BE2C (cell line): ENCODE results near the gene KRTAP2-1.

ENCODE experiments used
- DNase-seq: peaks from one replicate; pipeline ENCODE4 v3.0.0-alpha.2; 2020
- H3K27me3 ChIP-seq: fragments of 250-450 bp; sonication (Bioruptor Pico); 2 replicates; pipeline ENCODE4 v1.5.1; 2020; ENCODE audit warnings: mild to moderate bottlenecking
- H3K36me3 ChIP-seq: fragments of 250-450 bp; sonication (Bioruptor Pico); 2 replicates; pipeline ENCODE4 v1.5.1; 2020; ENCODE audit warnings: mild to moderate bottlenecking
- H3K4me1 ChIP-seq: fragments of 250-450 bp; sonication (Bioruptor Pico); 2 replicates; pipeline ENCODE4 v1.5.1; 2020
- H3K4me3 ChIP-seq: 2 replicates; pipeline ENCODE4 v1.5.1; 2011; ENCODE audit warnings: low read depth, low read length
- H3K9me3 ChIP-seq: fragments of 250-450 bp; sonication (Bioruptor Pico); 2 replicates; pipeline ENCODE4 v1.5.1; 2020
- TF ChIP-seq, protein P1 (sequence below): IDR thresholded peaks from 2 replicates; pipeline ENCODE4 v1.5.1; 2012; ENCODE audit warnings: mild to moderate bottlenecking, low read depth, low read length

Gene KRTAP2-1

DNA sequence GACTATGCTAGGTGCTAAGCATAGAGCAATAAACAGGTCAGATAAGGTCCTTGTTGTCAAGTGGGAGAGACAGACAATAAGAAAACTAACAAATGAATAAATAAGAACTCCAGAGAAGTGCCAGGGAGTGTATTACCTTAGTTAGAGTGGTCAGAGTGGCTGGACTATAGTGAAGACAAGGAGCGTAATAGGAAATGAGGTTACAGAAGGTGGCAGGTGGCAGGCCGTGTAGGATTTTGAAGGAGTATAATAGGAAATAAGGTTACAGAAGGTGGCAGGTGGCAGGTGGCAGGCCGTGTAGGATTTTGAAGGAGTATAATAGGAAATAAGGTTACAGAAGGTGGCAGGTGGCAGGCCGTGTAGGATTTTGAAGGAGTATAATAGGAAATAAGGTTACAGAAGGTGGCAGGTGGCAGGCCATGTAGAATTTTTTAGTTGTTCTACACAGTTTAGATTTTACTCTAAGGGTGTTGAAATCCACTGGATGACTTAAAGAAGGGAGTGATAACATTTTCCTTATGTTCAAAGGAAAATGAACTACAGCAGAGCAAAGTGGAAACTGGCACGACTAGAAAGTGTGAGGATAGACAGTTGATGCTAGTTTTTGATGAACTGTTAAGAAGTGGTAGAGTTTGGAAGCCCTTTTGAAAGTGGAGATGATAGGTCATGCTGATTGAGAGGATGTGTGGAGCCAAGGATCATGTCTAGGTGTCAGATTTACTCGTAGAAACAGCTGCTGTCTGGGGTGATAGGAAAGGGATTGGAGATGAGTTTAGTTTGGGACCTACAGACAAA is 34.6 kb downstream of the KRTAP2-1 start:
- Histone ChIP-seq H3K9me3 (no peaks in the 10 kb centered on the region), H3K27me3 (peaks cover 24% of the 10 kb centered on the region), H3K4me3 (no peak overlapping the region), H3K4me1 (no peaks in the 10 kb centered on the region), H3K36me3 (no peaks in the 10 kb centered on the region)
- DNase-seq: no peak
- TF ChIP-seq, protein P1, sequence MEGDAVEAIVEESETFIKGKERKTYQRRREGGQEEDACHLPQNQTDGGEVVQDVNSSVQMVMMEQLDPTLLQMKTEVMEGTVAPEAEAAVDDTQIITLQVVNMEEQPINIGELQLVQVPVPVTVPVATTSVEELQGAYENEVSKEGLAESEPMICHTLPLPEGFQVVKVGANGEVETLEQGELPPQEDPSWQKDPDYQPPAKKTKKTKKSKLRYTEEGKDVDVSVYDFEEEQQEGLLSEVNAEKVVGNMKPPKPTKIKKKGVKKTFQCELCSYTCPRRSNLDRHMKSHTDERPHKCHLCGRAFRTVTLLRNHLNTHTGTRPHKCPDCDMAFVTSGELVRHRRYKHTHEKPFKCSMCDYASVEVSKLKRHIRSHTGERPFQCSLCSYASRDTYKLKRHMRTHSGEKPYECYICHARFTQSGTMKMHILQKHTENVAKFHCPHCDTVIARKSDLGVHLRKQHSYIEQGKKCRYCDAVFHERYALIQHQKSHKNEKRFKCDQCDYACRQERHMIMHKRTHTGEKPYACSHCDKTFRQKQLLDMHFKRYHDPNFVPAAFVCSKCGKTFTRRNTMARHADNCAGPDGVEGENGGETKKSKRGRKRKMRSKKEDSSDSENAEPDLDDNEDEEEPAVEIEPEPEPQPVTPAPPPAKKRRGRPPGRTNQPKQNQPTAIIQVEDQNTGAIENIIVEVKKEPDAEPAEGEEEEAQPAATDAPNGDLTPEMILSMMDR: no peak

- TF ChIP-seq, protein P1: no peak
- Histone ChIP-seq H3K4me1 (no peaks in the 10 kb centered on the region), H3K36me3 (no peaks in the 10 kb centered on the region), H3K27me3 (peaks cover 11% of the 10 kb centered on the region), H3K9me3 (no peaks in the 10 kb centered on the region), H3K4me3 (no peak overlapping the region)
- no peak for DNase-seq
Observed at GRCh38 chr17:41010441-41010840, 36.7 kb downstream of the KRTAP2-1 start.

DNA sequence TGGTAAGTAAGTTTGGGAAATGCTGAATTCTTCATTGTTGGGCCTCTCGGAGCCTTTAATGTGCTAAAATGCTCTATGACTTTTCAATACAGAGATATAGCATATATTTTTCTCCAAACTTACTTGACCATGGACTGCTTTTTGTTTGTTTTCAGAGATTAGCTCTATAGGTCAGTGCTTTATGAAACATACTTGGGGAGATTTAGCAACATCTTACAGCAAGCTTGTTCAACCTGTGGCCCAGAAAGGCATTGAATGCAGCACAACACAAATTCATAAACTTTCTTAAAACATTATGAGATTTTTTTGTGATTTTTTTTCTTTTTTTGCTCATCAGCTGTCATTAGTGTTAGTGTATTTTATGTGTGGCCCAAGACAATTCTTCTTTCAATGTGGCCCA is 37.2 kb downstream of the KRTAP2-1 start:
- no peaks in the 10 kb centered on the region for H3K9me3 ChIP-seq
- no peak for DNase-seq
- TF ChIP-seq, protein P1: no peak
- peaks cover 9% of the 10 kb centered on the region for H3K27me3 ChIP-seq
- no peak overlapping the region for H3K4me3 ChIP-seq
- H3K36me3 ChIP-seq: no peaks in the 10 kb centered on the region
- no peaks in the 10 kb centered on the region for H3K4me1 ChIP-seq

- H3K36me3 ChIP-seq: no peaks in the 10 kb centered on the region
- DNase-seq: no peak
- no peaks in the 10 kb centered on the region for H3K4me1 ChIP-seq
Observed at GRCh38 chr17:41009301-41009760, 37.8 kb downstream of the KRTAP2-1 start.

DNA sequence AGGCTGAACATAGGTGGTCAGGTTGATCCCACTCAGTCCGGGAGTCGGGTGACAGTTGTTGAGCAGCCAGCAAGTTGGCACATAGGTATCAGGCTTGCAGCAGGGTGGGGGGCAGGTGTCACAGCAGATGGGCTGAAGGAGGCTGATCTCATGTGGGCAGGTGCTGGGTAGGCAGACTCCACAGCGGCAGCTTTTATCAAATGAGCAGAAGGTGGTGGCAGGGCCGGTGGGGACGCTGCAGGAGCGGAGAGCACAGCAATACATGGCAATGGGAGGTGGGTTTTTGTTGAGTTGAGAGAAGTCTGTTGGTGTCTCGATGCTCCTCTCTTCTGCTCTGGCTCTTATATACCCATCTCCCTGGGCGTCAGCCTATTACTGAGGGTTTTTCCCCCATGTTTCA is 38.3 kb downstream of the KRTAP2-1 start, which contains the start of gene KRTAP3-1:
Gene KRTAP3-1 (minus strand): TSS at position 318 of the 400 bp plus-strand sequence. CDS start 54 bp downstream, at position 264.
- Histone ChIP-seq H3K36me3 (no peaks in the 10 kb centered on the region), H3K27me3 (peaks cover 16% of the 10 kb centered on the region), H3K9me3 (no peaks in the 10 kb centered on the region), H3K4me3 (no peak within 1 kb of the TSS), H3K4me1 (no peaks in the 10 kb centered on the region)
- no peak for DNase-seq
- TF ChIP-seq, protein P1: no peak

More at GRCh38 chr17:41009301-41009760, 37.8 kb downstream of the KRTAP2-1 start:
- H3K9me3 ChIP-seq: no peaks in the 10 kb centered on the region
- no peak overlapping the region for H3K4me3 ChIP-seq
- peaks cover 15% of the 10 kb centered on the region for H3K27me3 ChIP-seq
- TF ChIP-seq, protein P1: no peak

DNA sequence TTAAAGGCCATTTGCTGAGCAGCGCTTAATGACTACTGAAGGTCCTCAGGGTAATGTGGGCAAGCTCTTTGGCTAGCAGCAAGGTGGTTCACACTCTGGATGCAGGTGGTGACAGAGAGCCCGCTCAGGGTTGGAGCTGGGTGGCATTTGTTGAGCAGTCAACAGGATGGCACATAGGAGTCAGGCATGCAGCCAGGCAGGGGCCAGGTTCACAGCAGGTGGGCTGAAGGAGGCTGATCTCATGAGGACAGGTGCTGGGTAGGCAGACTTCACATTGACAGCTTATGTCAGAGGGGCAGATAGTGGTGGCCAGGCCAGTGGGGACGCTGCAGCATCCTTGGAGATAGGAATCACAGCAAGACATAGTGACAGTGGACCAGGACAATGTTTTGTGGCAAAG is 42.7 kb downstream of the KRTAP2-1 start:
- Histone ChIP-seq H3K4me1 (no peaks in the 10 kb centered on the region), H3K27me3 (peaks cover 21% of the 10 kb centered on the region), H3K4me3 (no peak overlapping the region), H3K36me3 (no peaks in the 10 kb centered on the region), H3K9me3 (no peaks in the 10 kb centered on the region)
- TF ChIP-seq, protein P1: no peak
- DNase-seq: no peak
